Tibial artery (tissue), 4 donors: ENCODE measurements around the gene RFX4.
A peak's percentile ranks its signal among the peaks of the same experiment; 100 is the strongest.

ENCODE experiments used
- DNase-seq, 2 donors: peaks; one replicate each; pipeline ENCODE4 v3.0.0-alpha.2; 2019
- H3K27ac ChIP-seq, 2 donors: fragments of 200-600 bp; sonication (generic) in 1 of 2; 1 replicate in 1 of 2; 2 replicates in 1 of 2; pipeline ENCODE4 v1.5.1; 2018 to 2019; ENCODE audit warnings: mild to moderate bottlenecking in 1 of 2
- H3K27me3 ChIP-seq, 2 donors: fragments of 200-600 bp; sonication (generic) in 1 of 2; one replicate each; pipeline versions ENCODE4 v1.5.1 to v1.6.0; 2016 to 2019
- H3K36me3 ChIP-seq, 3 donors: fragments of 200-600 bp; sonication (generic) in 2 of 3; one replicate each; pipeline ENCODE4 v1.5.1; 2016 to 2019; ENCODE audit warnings: mild to moderate bottlenecking in 2 of 3
- H3K4me1 ChIP-seq, 4 donors: fragments of 200-600 bp; sonication (generic) in 2 of 4; 1 replicate in 3 of 4; 2 replicates in 1 of 4; pipeline ENCODE4 v1.5.1; 2016 to 2019
- H3K4me3 ChIP-seq, 2 donors: fragments of 200-600 bp; sonication (generic) in 1 of 2; 1 replicate in 1 of 2; 2 replicates in 1 of 2; pipeline ENCODE4 v1.5.1; 2018 to 2019; ENCODE audit warnings: mild to moderate bottlenecking in 2 of 2
- H3K9me3 ChIP-seq, 3 donors: fragments of 200-600 bp; sonication (generic) in 1 of 3; one replicate each; pipeline ENCODE4 v1.5.1; 2016 to 2019
- CTCF ChIP-seq, 2 experiments: fragments of 200-600 bp in 1 of 2; fragments of 450-650 bp in 1 of 2; IDR thresholded peaks; one replicate each; pipeline ENCODE4 v1.5.1; 2017 to 2019; ENCODE audit warnings: antibody characterized with exemption in 2 of 2, mild to moderate bottlenecking in 1 of 2, moderate library complexity in 1 of 2
- intact Hi-C: fragments of 100-400 bp; cut with DNase I; formaldehyde crosslinking; loops from one replicate; pipeline ENCODE4 v1.15.0; 2023; ENCODE audit warnings: low total_unique reads

RFX4 gene

GRCh38 chr12:106757623-106758348 is 175.0 kb downstream of the RFX4 start:
- Histone ChIP-seq H3K36me3 (no peaks in the 10 kb centered on the region), H3K27ac (peak overlapping the region; percentile 56 to 71), H3K4me1 (peaks cover 0 to 39% (median 17%) of the 10 kb centered on the region in 4 donors), H3K4me3 (no peak overlapping the region), H3K27me3 (no peaks in the 10 kb centered on the region), H3K9me3 (no peaks in the 10 kb centered on the region)
- TF ChIP-seq CTCF (IDR thresholded peaks at IDR 0.05), result no peak
- intact Hi-C loops, result no loop called here
- peak in 1 of 2 donors; percentile 73 for DNase-seq

GRCh38 chr12:106758349-106759110 is 175.7 kb downstream of the RFX4 start:
- Histone ChIP-seq H3K36me3 (no peaks in the 10 kb centered on the region), H3K9me3 (no peaks in the 10 kb centered on the region), H3K27me3 (no peaks in the 10 kb centered on the region), H3K4me3 (no peak overlapping the region), H3K27ac (peak overlapping the region; percentile 56 to 71), H3K4me1 (peaks cover 0 to 39% (median 17%) of the 10 kb centered on the region in 4 donors)
- no peak for DNase-seq
- TF ChIP-seq CTCF (IDR thresholded peaks at IDR 0.05), result no peak
- intact Hi-C loops, result no loop called here

DNA sequence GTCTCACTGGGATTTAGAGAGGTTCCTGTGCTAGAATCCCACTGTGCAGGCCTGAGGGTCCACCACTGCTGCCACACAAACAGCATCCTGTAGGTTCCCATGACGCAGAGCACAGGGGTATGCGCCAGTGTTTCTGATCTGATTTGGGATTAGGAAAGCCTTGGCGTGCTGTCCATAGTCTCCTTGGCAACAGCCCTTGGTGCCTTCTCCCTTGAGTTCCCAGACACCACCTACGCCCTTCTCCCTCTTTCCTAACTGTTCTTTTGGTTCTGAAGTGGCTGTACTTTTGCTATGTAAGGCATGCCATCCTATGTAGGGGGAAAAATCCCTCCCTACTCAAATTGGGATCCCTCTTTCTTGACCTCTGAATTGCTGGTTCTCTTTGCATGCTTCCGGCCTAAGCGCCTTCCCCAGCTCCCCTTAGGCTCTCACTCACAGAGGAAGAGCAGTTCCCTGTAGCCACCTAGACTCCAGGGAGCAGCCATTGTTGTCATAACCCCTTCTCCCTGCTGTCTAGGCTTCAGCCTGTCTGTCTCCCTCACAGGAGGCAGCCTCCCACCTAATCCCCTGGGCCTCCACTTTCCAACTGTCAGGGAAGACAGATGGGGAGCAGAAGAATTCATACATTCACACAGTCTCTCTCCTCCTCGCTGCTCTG is 176.9 kb downstream of the RFX4 start:
- Histone ChIP-seq H3K36me3 (no peaks in the 10 kb centered on the region), H3K27ac (peak overlapping the region; percentile 56 to 71), H3K4me1 (peaks cover 0 to 44% (median 19%) of the 10 kb centered on the region in 4 donors), H3K9me3 (no peaks in the 10 kb centered on the region), H3K27me3 (no peaks in the 10 kb centered on the region), H3K4me3 (no peak overlapping the region)
- DNase-seq, result peak; percentile 63 to 71
- intact Hi-C loops, result no loop called here
- TF ChIP-seq CTCF (IDR thresholded peaks at IDR 0.05), result no peak

GRCh38 chr12:106760184-106760531 is 177.4 kb downstream of the RFX4 start:
- no peak for DNase-seq
- Histone ChIP-seq H3K27me3 (no peaks in the 10 kb centered on the region), H3K4me3 (no peak overlapping the region), H3K4me1 (peaks cover 0 to 49% (median 21%) of the 10 kb centered on the region in 4 donors), H3K36me3 (no peaks in the 10 kb centered on the region), H3K9me3 (no peaks in the 10 kb centered on the region), H3K27ac (peak overlapping the region; percentile 56 to 71)
- intact Hi-C loops, result no loop called here
- no peak for TF ChIP-seq CTCF (IDR thresholded peaks at IDR 0.05)

DNA sequence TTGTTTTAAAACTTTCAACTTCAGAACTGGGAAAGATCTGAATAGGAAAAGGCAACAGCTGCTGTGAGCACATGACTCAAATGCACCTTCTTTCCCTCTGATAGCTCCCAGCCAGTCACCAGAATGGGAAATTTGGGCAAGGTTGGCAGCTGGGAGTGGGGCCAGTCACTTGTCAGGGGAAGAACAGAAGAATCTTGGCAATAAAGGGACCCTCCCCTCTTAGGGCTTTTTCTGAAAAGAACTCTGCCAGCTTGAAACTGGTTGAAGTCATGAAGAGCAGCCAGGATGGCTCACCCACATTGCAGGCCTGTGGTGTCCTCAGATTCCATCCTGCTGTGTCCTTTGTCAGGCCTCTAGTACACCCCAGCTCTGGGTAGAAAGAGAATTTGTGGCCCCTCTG is 181.4 kb downstream of the RFX4 start:
- no peaks in the 10 kb centered on the region for H3K9me3 ChIP-seq
- no peak for DNase-seq
- H3K36me3 ChIP-seq, result no peaks in the 10 kb centered on the region
- H3K4me3 ChIP-seq, result no peak overlapping the region
- peak overlapping the region; percentile 31 to 39 for H3K27ac ChIP-seq
- H3K27me3 ChIP-seq, result no peaks in the 10 kb centered on the region
- no peak for TF ChIP-seq CTCF (IDR thresholded peaks at IDR 0.05)
- intact Hi-C loops, result no loop called here
- H3K4me1 ChIP-seq, result peaks cover 0 to 67% (median 46%) of the 10 kb centered on the region in 4 donors
